HG02852 (cell line): ENCODE data around the gene EDEM1.
"Not testable (repeated sequence)": the region's sequence is repeated elsewhere in the genome, so short reads cannot be mapped to it uniquely, and the experiment has no call there.

Source experiments
- ATAC-seq: cut with Tn5 transposase; IDR thresholded peaks from one replicate; pipeline ENCODE4 v1.9.1; 2021; ENCODE audit warnings: mild to moderate bottlenecking, moderate library complexity; ENCODE audit not compliant: unreplicated experiment

The EDEM1 gene

GRCh38 chr3:5187156-5187919 is at the start of gene EDEM1:
EDEM1 (plus strand) TSS chr3:5187707; CDS start chr3:5187806, 99 bp downstream.
- ATAC-seq: peak; percentile 82

DNA sequence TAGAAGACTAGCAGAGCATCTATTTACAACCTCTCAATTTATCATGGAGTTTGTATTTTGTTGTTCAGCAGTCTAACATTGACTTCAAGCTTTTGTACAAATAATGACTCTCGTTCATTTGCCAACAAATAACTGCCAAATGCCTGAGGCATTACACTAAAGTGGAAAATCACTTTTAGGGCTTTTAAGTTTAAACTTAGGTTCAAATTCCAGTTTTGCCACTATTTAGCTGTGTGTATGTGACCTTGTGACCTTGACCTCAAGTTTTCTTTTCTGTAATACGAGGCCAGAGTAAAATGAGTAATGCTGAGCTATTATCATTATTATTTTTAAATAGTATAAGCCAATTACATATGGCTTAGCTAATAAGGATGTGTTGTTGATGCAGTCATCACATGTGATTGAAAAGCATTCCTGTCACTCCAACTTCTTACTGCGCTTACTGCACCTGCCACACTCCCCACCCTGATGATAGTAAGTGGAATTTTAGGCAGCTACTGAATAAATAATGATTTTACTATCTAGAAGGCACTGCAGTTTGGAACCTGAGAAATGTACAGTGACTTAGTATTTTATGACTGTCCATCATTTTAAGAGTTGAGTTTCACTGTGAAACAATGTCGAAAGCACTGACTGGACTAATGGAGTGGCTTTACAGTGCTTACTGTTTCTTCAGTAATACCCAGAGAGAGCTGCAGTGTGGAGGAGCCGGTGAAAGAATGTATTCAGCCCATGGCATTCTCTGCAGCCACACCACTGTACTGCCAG is 49.1 kb upstream of the EDEM1 start:
- no peak for ATAC-seq

GRCh38 chr3:5140230-5140621 is 47.3 kb upstream of the EDEM1 start:
- ATAC-seq: peak; percentile 43

DNA sequence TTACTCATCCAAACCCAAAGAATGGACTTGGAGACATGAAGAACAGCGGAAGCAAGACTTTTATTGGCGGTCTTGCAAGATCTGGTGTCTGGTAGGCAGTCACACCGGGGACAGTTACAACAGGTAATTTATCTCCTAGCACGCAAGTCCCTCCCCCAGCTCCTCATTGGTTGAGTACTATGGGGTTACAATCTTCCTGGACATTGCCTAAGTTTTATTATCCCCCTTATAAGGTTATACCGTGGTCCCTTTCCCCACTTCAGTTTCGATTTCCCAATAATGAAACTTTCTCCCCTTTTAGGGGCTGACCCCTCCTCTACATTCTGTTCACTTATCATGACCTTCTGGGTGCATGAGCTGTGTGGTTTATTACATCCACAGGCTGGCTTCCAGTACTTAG is 46.7 kb upstream of the EDEM1 start:
- no peak for ATAC-seq

DNA sequence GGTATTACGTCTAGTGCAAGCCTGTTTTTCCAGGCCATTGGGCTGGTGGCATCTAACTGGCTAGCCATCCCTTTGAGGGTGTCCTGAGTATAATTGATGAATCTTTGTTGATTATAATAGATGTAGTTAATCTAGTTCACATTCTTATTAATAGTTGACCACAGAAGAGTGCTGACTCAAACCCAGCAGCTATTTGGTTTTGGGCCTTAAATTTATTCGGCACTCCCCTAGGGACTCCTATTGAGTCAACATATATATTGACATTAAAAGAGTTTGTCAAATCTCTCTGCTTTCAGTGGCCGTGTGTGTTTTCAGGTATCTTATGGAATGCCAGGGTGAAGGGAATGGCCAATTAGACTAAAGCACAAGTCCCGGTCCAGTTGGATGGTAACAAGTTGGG is 45.7 kb upstream of the EDEM1 start:
- ATAC-seq: no peak

DNA sequence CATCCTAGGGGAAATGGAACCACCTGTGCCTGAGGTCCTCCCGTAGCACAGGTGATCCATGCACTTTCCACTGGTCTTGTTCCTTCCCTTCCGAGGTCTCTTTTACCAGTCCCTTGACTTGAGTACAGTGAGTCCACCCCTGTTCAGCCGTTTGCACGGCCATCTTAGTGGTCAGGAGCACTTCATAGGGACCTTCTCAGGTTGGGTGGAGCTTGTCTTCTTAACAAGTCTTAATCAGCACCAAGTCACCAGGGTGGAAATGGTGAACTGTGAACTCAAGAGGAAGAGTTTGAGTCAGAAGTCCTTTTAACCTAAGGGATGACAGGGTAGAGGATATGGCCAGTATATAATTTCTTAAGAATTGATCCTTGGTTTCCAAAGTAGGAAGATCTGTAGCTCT is 44.0 kb upstream of the EDEM1 start:
- ATAC-seq: no peak

GRCh38 chr3:5144316-5144994 is 43.1 kb upstream of the EDEM1 start:
- no peak for ATAC-seq

DNA sequence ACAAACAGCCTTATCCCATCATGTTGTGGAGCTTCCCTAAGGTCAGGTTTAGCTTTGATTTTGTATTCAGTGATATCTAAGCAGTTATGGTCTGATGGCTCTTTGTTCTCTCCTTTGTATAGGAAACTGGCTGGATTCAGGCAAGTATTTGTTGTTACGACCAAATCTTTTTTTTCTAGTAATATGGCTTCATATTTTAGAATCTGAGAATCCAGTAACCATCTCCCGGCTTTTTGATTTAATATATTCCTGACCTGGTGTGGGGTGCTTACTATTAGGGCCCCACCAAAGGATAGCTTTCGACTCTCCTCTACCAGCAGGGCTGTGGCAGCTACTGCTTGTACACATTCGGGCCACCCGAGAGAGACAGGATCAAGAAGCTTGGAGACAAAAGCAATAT is 42.4 kb upstream of the EDEM1 start:
- ATAC-seq: no peak

DNA sequence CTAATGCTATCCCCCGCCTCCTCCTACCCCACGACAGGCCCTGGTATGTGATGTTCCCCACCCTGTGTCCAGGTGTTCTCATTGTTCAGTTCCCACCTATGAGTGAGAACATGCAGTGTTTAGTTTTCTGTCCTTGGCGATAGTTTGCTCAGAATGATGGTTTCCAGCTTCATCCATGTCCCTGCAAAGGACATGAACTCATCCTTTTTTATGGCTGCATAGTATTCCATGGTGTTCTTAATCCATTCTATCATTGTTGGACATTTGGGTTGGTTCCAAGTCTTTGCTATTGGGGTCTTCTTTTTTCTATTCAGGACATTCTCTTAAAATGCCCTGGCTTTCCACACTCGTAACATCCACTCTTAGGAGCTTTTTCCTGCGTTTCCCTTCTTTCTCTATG is 40.4 kb upstream of the EDEM1 start:
- ATAC-seq: not testable (repeated sequence)

GRCh38 chr3:5149306-5149880 is 38.1 kb upstream of the EDEM1 start:
- no peak for ATAC-seq

DNA sequence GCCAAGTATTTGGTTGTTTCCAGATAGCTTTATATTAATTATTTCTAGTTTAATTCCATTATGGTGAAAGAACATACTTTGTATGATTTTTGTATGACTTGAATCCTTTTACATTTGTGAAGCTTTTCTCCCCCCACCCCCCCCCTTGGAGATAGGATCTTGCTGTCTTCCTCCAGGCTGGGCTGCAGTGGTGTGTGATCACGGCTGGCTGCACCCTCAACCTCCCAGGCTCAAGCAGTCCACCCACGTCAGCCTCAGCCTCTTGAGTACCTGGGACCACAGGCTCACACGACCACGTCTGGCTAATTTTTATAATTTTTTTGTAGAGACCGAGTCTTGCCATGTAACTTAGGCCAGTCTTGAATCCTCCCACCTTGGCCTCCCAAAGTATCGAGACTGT is 35.9 kb upstream of the EDEM1 start:
- peak; percentile 86 for ATAC-seq

GRCh38 chr3:5153074-5153473 is 34.4 kb upstream of the EDEM1 start:
- no peak for ATAC-seq

GRCh38 chr3:5155241-5155640 is 32.3 kb upstream of the EDEM1 start:
- ATAC-seq: no peak

- no peak for ATAC-seq
Observed at GRCh38 chr3:5160321-5160720, 27.2 kb upstream of the EDEM1 start.

- ATAC-seq: no peak
Observed at GRCh38 chr3:5160940-5161858, 26.3 kb upstream of the EDEM1 start.

DNA sequence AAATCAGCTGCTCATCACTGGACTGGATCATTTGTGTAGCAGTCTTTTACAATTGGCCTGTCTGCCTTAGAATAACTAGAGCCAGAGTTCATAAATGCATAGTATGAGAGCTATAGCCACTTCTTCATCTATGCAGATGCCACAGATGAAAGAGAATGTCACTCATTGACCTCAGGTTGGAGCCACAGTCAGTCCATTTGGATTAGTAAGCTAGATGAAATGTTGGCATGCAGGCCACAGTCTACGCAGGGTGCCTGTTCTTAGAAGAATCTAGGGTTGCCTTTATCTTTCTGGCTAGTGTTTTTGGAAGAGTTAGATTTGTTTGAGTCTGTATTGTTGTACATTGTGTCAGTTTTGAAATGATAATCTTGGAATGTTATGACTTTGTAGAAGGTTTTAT is 25.4 kb upstream of the EDEM1 start:
- no peak for ATAC-seq

DNA sequence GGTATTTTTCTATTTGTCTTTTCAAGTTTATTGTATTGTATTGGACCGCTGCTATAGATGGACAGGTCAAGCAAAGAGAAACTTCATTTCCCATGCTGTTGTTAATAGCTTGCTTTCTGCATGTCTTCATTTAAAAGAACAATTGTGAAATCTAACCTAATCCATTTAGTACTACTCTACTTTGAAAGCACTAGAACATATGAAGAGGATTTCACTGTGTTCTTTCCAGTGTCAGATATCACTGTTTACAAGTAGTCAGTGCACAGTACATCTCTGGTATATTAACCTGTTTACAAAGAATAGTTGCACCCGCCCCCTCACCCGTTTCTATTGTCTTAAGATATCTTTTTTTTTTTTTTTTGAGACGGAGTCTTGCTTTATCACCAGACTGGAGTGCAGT is 21.8 kb upstream of the EDEM1 start:
- no peak for ATAC-seq

DNA sequence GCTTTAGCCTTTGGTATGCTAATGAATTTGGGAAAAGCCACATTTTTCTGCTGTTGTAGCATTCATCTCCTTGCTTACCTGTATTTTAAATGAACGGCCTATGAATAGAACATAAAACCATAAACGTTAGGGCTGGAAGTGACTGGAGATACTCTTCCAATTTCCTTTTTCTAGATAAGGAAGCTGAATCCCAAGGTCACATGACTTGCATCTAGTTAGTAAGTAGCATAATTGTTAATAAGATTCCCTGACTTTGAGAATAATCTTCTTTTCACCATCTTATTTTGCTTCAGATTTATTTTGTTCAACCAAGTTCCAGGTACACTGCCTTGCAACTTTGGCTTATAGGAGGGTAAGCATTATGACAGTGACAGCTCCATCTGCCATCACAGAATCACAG is 20.7 kb upstream of the EDEM1 start:
- ATAC-seq: no peak

GRCh38 chr3:5168110-5168509 is 19.4 kb upstream of the EDEM1 start:
- ATAC-seq: no peak

DNA sequence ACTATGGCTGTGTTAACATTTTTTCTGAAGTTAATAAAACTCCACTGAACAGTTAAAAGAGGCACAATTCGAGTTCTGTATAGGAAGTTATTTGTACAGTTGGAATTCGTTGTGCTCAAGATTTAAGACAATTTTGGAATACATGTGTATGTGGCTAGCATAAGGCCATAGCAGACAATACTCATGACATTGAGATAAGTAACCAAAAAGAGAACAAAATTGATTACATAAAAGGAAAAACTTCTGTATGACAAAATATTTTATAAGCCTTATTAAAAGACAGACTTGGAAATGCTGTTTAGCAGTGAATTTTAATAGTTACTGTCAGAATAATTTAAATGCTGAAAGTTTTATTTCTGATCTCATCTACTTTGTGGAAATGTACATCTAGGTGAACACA is 17.7 kb upstream of the EDEM1 start:
- no peak for ATAC-seq
